T-helper 9 cell (primary cell): ENCODE measurements around the gene CCDC54.

ENCODE experiments used
- DNase-seq: peaks from one replicate; pipeline ENCODE4 v3.0.0-alpha.2; 2020

Gene CCDC54

DNA sequence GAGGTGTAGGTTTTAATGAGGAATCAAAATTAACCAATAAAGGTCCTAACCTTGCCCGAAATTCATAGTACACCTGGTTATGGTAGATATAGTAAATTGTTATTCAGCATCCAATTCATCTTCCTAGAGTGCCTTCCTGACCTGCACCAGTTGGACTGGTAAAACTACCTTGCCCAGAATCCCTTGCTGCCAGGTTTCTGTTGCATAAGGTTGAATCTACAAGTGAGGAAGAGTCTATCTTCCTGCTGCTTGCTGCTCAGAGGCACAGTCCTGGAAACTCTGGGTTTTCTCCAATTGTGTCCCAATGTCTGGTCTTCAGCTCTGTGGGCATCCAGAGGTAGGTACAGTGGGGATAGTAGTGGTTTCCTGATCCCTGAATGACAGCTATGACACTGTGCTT lies 17.3 kb downstream of the CCDC54 start:
- DNase-seq, result no peak

DNA sequence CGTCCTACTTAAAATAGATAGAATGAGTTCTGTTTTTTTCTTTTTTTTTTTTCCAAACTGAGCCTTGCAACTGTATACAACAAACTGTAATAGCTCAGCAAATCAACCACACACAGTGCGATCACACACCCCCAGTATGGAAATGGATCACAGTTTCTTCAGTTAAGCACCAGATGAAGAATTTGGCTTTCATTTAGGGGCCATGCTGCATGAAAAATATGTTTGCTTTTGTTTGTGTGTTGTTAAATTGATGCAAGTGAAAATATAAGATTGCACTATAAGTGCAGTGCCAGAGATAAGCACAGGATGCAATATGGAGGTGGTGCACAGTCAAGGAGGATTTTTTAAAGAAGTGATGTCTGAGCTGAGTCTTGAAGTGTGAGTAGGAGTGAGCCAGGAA lies 17.8 kb downstream of the CCDC54 start:
- no peak for DNase-seq

DNA sequence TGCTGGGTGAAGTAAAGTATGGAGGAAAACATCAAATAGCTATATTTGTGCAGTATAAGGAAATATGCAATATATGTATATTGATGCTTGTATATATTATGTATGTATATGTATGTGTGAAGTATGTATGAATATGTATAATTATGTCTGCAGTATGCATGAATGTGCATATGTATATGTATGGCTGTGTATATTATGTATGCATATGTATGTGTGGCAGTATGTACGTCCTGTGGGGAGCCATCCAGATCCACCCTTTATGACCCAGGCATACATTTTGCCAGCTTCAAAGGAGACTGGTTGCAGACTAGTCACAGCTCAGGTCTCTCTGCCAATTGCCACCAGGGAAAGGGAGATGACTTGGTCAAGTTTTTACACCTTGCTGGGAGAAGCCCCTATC lies 24.1 kb downstream of the CCDC54 start:
- no peak for DNase-seq

DNA sequence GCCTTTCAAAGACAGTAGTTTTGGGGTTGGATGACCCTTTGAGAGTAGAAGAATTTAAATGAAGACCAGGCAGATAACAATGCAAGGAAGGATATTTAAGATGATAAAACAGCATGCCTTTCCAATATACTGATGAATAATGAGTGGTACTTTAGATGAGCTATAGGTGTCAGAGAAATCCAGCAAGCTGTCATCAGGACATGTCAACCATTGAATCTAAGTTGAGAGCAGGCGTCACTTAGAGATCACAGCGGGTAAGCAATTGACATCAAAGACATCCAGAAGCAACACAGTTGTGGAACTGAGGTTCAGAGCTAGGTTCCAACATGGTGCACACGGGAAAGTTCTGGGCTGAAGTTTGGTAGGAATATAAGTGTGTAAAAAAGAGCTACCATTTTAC lies 25.0 kb downstream of the CCDC54 start:
- DNase-seq, result no peak

DNA sequence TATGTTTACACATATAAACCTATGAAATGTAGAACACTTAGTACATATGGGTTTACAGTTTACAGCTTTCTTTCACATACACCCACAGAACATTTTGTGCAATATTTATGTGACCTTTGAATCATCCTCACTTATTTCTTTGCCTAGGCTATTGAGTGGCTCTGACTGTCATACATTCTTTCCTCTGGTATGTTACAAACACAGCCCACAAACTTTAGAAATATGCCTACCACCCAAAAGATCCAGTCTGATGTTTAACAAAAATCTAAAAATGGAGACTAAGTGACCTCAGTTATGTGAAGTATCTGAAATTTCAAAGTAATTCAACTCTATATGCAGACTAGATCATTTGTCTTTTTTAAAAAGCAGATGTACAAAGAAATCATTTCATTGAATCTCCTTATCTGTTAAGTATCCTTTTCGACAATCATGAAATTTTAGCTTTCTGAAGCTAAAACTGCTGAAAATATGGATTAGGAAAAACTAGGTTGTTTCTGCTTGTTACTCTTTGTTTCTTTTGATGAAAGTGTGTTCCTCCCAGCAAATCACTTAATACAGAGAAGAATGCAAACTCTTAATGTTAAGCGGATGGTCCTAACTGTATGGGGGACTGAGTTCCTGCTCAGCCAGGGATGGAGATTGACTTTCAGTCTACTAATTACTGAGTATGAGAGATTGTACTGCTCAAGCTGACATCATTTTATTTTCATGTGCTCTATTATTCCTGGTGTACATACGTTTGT lies 27.7 kb downstream of the CCDC54 start:
- no peak for DNase-seq

DNA sequence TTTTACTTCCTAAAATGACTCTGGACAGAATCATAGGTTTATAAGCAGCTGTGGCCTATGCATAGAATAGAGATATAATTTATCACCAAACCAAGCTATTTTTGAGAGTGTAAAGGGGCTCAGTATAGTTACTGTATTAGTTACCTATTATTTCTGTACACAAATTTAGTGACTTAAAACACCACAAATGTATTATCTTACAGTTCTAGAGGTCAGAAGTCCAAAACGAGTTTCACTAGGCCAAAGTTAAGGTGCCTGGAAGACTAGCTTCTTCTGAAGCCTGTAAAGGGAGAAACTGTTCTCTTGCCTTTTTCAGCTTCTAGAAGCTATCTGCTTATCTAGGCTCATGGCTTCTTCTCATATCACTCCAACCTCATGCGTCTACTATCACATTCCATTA lies 30.1 kb downstream of the CCDC54 start:
- DNase-seq, result no peak

DNA sequence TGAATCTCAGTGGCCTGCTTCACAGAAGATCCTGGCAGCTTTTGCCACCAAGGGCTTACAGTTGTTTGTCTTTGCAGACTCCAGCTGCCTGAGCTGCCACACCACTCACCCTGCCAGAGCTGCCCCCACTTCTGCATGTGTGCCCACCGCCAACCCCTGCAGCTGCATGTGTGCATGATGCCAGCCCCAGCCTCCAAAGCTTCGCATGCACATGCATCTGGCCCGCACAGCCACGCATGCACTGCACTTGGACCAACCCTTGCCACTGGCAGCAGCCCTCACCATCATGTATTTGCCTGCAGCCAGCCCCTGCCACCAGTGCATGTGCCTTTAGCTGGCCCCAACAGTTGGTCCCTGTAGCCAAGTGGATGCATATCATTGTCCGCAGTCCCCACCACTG lies 31.3 kb downstream of the CCDC54 start:
- DNase-seq, result no peak

DNA sequence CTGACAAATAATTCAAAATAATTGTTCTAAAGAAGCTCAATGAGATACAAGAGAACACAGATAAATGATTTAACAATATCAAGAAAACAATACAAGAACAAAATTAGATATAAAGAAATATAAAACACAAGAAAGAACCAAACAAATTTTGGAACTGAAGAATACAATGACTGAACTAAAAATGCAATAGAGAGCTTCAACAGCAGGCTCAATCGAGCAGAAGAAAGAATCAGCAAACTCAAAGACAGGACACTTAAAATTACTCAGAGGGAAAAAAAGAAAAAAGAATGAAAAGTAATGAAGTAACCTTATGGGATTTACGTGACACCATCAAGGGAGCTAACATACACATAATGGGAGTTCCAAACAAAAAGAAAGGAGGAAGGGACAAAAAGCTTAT lies 32.1 kb downstream of the CCDC54 start:
- DNase-seq, result no peak

DNA sequence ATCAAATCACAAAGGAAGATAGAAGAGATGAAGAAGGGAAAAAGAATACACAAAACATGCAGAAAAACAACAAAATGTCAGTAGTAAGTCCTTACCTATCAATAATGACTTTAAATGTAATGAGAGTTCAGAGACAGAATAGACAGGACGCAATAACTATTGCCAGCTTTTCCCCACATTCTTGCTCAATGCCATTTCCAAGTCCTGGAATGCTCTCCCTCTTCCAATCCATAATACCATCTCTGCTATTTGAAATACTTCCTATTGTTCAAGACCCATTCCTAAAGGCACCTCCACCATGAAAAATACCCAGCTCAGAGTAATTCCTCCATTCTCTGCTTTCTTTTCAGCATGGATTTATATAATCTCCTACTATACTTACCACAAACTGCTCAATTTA lies 33.4 kb downstream of the CCDC54 start:
- DNase-seq, result no peak

DNA sequence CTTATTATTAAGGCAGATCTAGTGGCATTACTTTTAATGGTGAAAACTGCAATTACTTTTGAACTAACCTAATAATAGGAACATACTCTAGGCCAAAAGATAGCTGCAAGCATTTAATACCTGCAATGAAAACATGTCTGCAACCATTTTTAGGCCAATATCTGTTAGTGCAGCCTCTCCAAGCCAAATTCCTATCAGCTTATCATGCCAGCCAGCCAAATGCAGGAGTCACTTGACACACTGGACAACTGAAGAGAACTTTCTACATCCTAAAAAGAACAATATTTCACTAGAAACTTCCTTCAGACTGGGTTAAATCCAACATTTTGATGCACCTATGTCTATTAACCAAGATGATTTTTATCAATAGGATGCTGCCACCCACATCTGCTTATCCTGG lies 33.8 kb downstream of the CCDC54 start:
- DNase-seq, result no peak

DNA sequence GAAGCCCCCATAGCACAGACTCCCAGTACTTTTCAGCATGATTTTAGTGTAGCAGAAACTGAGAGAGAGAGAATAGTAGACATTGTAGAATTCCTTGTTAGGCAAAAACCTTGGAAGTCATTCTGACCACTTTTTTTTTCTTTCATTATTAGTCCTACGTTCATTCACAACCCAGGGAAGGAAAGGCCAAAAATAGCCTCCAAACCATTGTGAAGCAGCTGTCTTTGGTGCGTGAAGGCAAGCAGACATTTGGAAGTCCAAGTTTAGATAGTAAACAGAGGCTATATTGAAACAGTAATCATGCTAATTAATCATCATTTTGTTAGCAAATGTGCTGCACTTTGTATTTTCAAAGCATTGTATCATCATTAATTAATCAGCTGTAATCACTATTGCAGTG lies 34.5 kb downstream of the CCDC54 start:
- DNase-seq, result no peak

DNA sequence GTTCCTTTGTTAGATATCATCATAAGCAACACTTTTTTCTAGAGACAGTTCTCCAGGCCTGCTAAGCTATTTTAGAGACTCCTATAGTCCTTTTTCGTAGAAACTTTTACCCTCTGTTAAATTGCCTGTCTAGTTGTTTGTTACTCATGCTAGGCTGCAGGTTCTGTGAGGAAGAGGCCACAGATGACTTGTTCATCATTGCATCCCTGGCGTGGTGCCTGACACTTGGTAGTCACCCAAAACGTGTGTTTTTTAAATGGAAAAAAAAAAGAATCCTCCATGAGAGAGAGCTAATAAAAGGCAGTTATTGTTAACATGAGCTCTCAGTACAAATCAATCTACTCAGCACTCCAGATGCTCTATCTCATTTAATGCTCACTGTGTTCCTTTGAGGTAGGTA lies 35.1 kb downstream of the CCDC54 start:
- DNase-seq, result no peak

DNA sequence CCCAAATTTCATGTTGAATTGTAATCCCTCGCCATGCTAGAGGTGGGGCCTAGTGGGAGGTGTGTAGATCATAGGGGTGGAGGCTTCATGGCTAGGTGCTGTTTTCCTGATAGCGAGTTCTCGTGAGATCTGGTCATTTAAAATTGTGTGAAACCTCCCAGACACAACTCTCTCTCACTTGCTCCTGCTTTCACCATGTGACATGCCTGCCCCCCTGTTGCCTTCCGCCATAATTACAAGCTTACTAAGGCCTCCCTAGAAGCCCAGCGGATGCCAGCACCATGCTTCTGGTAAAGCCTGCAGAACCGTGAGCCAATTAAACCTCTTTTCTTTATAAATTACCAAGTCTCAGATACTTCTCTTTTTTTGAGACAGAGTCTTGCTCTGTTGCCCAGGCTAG lies 36.0 kb downstream of the CCDC54 start:
- DNase-seq, result no peak

DNA sequence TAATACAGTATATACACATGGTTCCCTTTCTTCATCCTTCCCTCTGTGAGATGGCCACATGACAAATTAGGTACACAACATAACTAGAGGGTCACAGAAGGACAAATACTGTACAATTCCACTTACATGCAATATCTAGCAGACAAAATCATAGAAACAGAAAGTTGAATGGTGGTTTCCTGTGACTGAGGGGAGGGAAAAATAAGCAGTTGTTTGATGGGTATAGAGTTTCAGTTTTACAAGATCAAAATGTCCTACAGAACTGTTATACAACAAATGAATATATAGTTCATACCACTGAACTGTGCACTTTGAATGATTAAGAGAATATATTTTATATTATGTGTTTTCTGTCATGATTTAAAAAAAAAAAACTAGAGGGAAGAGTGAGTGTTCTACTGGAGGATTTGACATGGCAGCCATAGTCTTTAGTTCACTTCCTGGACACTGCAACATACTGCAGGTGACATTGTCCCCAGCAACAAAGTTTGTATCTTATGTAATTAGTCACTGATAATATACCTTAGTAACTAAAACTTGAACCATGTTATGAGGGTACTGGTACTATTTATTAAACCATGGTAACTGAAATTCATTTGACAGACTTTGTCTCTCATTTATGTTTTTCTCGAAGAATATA lies 37.2 kb downstream of the CCDC54 start:
- DNase-seq, result no peak

DNA sequence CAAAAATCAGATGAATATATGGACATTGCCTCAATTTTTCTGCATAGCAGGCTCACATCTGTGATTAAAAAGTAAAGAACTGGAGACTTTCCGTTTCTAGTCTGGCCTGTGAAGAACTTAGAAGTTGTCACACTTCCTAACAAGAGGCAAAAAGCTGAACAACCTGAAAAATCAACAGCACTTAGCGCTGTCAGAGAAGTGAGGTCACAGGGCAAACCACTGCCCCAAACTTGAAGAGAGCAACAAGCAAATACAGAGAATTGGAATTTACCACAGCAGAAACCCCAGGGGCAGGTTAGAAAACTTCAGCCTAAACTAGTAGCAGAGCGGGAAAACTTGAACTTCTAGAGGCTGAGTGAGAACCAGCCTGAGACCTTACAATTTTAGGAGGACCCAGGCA lies 38.9 kb downstream of the CCDC54 start:
- DNase-seq, result no peak

DNA sequence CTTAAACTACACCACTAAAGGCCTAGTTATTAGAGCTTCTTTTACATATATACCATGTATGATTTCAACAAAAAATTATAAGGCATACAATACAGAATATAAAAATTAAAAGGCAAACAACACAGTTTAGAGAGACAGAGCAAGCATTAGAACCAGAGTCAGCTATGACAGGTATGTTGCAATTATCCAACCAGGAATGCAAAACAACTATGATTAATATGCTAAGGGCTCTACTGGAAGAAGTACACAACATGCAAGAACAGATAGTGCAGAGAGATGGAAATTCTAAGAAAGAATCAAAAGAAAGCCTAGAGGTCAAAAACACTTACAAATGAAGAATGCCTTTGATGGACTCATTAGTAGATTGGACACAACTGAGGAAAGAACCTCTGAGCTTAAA lies 39.6 kb downstream of the CCDC54 start:
- DNase-seq, result no peak

DNA sequence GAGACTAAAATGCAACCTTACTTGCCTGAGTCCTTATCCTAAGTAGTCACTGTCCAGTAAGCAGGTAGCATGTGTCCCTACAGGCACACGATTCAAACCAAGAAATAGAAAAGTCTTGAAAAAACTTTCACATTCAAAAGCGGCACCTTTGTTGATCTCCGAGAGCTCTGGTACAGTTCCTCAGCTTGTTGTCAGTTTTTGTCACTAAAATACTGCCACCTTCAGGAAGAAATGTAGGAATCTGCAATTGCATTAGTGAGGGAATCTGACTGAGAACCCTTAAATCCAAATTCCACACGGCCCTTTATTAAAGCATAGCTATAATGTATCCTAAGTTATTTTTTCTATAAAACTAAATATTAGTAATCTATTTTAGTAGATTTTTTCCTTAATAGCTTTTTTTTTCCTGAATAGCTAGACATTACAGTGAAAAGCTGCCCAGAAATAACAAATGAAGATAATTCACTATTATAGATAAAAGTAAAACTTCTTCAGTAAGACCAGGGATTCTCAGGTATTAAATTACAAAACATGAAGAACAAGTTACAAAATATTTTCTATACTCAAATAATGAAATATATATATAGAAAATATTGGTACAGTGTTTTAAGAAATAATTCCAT lies 44.0 kb downstream of the CCDC54 start:
- no peak for DNase-seq

DNA sequence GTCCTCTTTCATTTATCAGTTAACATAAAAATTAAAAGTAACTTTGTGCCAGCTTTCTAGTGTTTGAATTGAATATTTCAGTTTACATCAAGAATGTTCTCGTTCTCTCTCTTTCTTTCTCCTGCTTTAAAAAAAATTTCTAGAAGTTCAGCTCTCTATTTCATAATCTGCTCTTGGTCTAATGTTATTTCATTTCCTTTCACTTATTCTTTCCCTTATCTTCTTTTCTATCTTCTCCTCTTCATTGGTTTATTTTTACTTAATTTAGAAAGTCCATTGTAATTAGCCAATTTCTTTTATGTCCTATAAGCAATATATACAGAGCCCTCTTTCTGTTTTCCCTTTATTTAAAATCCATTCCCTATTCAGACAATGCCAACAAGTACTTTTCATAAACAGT lies 44.6 kb downstream of the CCDC54 start:
- DNase-seq, result no peak

DNA sequence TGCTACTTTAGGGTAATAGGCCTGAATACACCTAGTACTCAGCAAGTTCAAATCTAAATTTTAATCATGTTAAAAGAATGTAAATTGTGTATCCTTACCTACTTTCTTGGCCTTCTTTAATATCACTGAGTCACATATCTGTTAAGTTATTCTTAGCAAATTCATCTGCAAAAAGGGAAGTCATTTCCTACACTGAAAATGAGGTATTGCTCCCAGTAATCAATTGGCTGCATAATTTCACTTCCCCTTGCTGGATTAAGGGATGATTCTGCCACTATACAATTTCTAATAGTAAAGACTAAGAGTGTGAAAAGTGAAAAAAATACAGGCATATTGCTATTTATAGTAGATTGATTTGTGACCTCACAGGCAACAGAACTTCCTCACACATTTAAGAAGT lies 47.8 kb downstream of the CCDC54 start:
- DNase-seq, result no peak

DNA sequence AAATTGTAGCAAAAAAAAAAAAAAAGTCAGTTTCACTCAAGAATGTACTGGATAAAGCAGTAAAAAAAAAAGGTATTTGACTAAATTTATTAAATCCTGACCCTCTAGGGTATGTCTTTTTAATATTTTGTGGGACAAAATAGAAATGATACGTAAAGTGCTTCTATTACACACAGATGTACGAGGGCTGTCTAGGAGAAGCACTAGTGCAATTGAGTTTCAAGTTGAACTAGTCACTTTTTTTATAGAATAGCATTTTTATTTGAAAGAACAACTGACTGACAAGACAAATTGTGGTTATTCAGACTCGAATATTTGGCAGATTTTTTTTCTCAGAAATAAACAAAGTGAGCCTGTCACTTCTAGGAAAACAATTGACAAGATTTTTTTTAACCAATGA lies 49.0 kb downstream of the CCDC54 start:
- no peak for DNase-seq
